Left lung (tissue), 10 donors: ENCODE measurements around the gene MAPK4. TPM values are rescaled to one million over a fixed set of nuclear protein-coding genes. Genes with fewer than 3 reads are reported as not detected.

Experiments
- ATAC-seq: fragments of 200-7000 bp; cut with Tn5 transposase; one replicate; pipeline ENCODE4 v1.9.1; 2020; ENCODE audit warnings: moderate library complexity
- DNase-seq, 4 donors: peaks; one replicate each; pipeline ENCODE4 v3.0.0-alpha.2; 2013 to 2020
- H3K27ac ChIP-seq, 2 donors: fragments of 200-600 bp; sonication (generic) in 1 of 2; one replicate each; pipeline versions ENCODE4 v1.5.0 to v1.8.0; 2020 to 2021
- H3K27me3 ChIP-seq, 2 donors: fragments of 200-600 bp; sonication (generic) in 1 of 2; one replicate each; pipeline versions ENCODE4 v1.5.0 to v1.8.0; 2020 to 2021
- H3K36me3 ChIP-seq, 2 donors: fragments of 200-600 bp; sonication (generic) in 1 of 2; one replicate each; pipeline versions ENCODE4 v1.5.0 to v1.8.0; 2020 to 2021
- H3K4me1 ChIP-seq, 2 donors: fragments of 200-600 bp; one replicate each; pipeline ENCODE4 v1.8.0; 2021
- H3K4me3 ChIP-seq, 2 donors: fragments of 200-600 bp; sonication (generic) in 1 of 2; one replicate each; pipeline versions ENCODE4 v1.5.0 to v1.8.0; 2020 to 2021; ENCODE audit warnings: mild to moderate bottlenecking in 1 of 2
- H3K9me3 ChIP-seq, 2 donors: fragments of 200-600 bp; sonication (generic) in 1 of 2; one replicate each; pipeline versions ENCODE4 v1.5.0 to v1.8.0; 2020 to 2021
- intact Hi-C, 2 donors: fragments of 100-400 bp; cut with DNase I; formaldehyde crosslinking; loops; one replicate each; pipeline versions ENCODE4 v1.11.2 to v1.14.2; 2022
- polyA plus RNA-seq, 6 donors: library from polyadenylated mRNA; unstranded; fragments of 120-200 nt; gene quantifications; one replicate each; pipeline ENCODE4 v1.2.1, GENCODE V29; 2013; ENCODE audit not compliant: insufficient read length in 6 of 6
- total RNA-seq, 2 donors: library from RNA; stranded (reverse); fragmentation: NEBNext Ultra II Directional; extraction: Animal tissue kit (Norgen Biotek cat#: 25700); gene quantifications; one replicate each; pipeline ENCODE4 v1.2.1, GENCODE V29; 2021
- TF ChIP-seq, protein P1 (sequence below), 2 donors: fragments of 200-600 bp; sonication (generic) in 1 of 2; IDR thresholded peaks; one replicate each; pipeline versions ENCODE4 v1.5.0 to v1.8.0; 2021; ENCODE audit warnings: antibody characterized with exemption in 2 of 2
- donor health status: DM: no; HTN: yes; CAD: no.
- donor health status: DM: no; HTN: no; CAD: no.

The MAPK4 gene
- total and polyA plus RNA-seq, 8 donors: 0.55 to 2.1 (median 1.3) TPM

DNA sequence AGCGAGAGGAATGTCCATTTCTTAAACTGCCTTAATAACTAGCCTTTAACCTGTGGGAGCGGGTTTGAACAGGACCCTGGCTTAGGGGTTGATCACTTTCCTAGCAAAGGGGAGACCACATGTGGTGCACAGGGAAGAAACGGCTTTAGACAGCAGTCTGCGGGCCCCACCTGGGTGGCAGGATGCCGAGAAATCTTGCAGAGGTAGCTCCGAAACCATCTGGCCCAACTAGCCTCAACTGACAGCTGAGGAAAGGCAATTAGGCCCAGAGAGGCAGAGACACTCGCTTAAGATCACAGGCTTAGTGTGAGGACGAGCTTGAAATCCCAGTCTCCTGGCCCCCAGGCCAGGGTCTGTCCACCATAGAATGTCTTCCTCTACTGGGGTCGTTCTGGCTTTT, 170.1 kb downstream of the MAPK4 start:
- TF ChIP-seq, protein P1, sequence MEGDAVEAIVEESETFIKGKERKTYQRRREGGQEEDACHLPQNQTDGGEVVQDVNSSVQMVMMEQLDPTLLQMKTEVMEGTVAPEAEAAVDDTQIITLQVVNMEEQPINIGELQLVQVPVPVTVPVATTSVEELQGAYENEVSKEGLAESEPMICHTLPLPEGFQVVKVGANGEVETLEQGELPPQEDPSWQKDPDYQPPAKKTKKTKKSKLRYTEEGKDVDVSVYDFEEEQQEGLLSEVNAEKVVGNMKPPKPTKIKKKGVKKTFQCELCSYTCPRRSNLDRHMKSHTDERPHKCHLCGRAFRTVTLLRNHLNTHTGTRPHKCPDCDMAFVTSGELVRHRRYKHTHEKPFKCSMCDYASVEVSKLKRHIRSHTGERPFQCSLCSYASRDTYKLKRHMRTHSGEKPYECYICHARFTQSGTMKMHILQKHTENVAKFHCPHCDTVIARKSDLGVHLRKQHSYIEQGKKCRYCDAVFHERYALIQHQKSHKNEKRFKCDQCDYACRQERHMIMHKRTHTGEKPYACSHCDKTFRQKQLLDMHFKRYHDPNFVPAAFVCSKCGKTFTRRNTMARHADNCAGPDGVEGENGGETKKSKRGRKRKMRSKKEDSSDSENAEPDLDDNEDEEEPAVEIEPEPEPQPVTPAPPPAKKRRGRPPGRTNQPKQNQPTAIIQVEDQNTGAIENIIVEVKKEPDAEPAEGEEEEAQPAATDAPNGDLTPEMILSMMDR (IDR thresholded peaks at IDR 0.05): no peak
- intact Hi-C loops: no loop called here
- no peaks in the 10 kb centered on the region for H3K36me3 ChIP-seq
- DNase-seq (no peak), ATAC-seq (no peak)
- no peaks in the 10 kb centered on the region for H3K4me1 ChIP-seq
- H3K27me3 ChIP-seq: peaks cover 0 to 21% of the 10 kb centered on the region in 2 donors
- H3K4me3 ChIP-seq: no peak overlapping the region
- H3K27ac ChIP-seq: no peak overlapping the region
- no peaks in the 10 kb centered on the region for H3K9me3 ChIP-seq

DNA sequence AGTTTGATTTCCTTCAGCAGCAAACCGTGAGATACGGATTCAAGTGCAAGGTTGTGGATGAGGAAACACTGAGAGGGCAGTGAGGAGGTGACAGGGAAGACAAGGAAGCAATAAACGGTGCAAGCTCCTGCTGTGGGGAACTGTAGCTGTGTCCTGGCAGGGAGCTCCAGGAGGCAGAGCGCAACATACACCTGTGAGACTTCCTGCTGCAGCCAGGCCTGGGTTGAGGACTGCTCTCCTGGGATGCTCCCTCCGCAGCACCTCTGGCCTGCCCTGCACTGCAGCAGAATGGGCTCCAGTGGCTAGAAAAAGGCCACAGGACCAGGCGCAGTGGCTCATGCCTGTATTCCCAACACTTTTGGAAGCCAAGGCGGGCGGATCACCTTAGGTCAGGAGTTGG, 174.5 kb downstream of the MAPK4 start:
- Histone ChIP-seq H3K9me3 (no peaks in the 10 kb centered on the region), H3K4me1 (no peaks in the 10 kb centered on the region), H3K36me3 (no peaks in the 10 kb centered on the region), H3K27ac (no peak overlapping the region), H3K4me3 (no peak overlapping the region), H3K27me3 (peaks cover 0 to 1% of the 10 kb centered on the region in 2 donors)
- ATAC-seq (no peak), DNase-seq (no peak)
- intact Hi-C loops: no loop called here
- TF ChIP-seq, protein P1 (IDR thresholded peaks at IDR 0.05): no peak

DNA sequence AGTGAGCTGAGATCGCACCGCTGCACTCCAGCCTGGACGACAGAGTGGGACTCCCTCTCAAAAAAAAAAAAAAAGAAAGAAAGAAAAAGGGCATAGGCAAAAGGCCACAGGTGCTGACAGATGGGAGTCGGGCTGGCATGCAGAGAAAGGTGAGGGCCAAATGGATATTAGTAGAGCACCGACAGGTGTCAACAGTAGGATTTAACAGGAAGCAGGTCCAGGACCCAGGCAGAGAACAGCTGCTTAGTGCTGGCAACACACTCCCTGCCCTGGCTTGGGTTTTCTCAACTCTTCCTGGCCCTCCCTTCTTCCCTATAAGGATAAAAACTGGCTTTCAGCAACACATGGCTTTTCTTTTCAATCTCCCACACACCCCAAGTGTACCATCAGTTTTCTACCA, 175.0 kb downstream of the MAPK4 start:
- ATAC-seq (no peak), DNase-seq (no peak)
- intact Hi-C loops: no loop called here
- H3K4me1 ChIP-seq: no peaks in the 10 kb centered on the region
- peaks cover 0 to under 1% of the 10 kb centered on the region in 2 donors for H3K27me3 ChIP-seq
- H3K4me3 ChIP-seq: no peak overlapping the region
- no peaks in the 10 kb centered on the region for H3K9me3 ChIP-seq
- TF ChIP-seq, protein P1 (IDR thresholded peaks at IDR 0.05): no peak
- H3K36me3 ChIP-seq: no peaks in the 10 kb centered on the region
- H3K27ac ChIP-seq: no peak overlapping the region

DNA sequence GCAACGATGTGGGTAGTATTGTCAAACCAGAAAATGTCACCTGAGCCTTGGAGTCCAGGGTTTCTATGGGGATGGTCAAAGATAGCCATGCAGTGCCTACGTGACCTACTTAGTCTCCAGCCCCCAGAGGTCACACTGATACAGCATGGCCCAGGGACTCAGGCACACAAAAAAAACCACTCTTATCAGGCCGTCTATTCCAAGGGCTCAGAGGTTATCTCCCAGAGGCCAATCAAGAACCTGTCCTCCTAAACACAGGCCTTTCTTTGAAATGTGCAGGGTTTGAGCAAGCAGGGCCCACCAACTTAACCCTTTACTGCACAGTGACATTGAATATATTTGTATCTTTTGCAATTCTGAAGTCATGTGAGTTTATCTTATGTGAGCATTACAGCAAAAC, 177.2 kb downstream of the MAPK4 start:
- Histone ChIP-seq H3K27ac (no peak overlapping the region), H3K36me3 (no peaks in the 10 kb centered on the region), H3K4me1 (no peaks in the 10 kb centered on the region), H3K9me3 (no peaks in the 10 kb centered on the region), H3K4me3 (no peak overlapping the region), H3K27me3 (peaks cover 0 to 9% of the 10 kb centered on the region in 2 donors)
- TF ChIP-seq, protein P1 (IDR thresholded peaks at IDR 0.05): no peak
- DNase-seq (no peak), ATAC-seq (no peak)
- intact Hi-C loops: no loop called here

DNA sequence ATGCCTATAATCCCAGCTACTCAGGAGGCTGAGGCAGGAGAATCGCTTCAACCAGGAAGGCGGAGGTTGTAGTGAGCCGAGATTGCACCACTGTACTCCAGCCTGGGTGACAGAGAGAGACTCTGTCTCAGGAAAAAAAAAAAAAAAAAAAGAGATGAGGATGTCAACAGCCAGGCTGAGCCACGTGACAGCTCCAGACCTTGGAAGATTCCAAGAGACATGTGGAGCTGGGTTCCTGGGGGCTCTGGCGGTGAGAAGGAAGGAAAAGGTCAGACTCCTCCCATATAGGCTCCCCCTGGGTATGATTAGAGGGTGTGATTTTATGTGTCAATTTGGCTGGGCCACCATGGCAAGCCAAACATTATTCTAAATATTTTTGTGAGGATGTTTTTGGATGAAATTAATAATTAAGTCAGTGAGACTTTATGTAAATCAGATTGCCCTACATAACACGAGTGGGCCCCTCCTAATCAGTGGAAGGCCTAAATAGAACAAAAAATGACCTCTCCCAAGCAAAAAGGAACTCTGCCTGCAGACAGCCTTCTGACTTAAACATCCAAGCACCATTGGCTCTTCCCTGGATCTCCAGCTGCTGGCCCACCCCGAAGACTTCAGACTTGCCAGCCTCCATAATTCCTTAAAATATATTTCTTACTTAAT, 178.3 kb downstream of the MAPK4 start:
- TF ChIP-seq, protein P1 (IDR thresholded peaks at IDR 0.05): no peak
- no peaks in the 10 kb centered on the region for H3K9me3 ChIP-seq
- ATAC-seq: no peak

More for the DNA sequence above, 178.3 kb downstream of the MAPK4 start:
- no peaks in the 10 kb centered on the region for H3K36me3 ChIP-seq
- intact Hi-C loops: no loop called here
- H3K27me3 ChIP-seq: peaks cover 0 to 9% of the 10 kb centered on the region in 2 donors
- H3K4me3 ChIP-seq: no peak overlapping the region
- no peaks in the 10 kb centered on the region for H3K4me1 ChIP-seq
- H3K27ac ChIP-seq: no peak overlapping the region
- DNase-seq: no peak
